Tibial nerve (tissue), 4 donors: ENCODE measurements around the gene SF3B1. TPM values are rescaled to one million over a fixed set of nuclear protein-coding genes. Genes with fewer than 3 reads are reported as not detected.
"Not testable (repeated sequence)": the region's sequence is repeated elsewhere in the genome, so short reads cannot be mapped to it uniquely, and the experiment has no call there.

Experiments used
- DNase-seq, 2 donors: peaks; one replicate each; pipeline ENCODE4 v3.0.0-alpha.2; 2019; ENCODE audit warnings: low spot score in 2 of 2
- H3K27ac ChIP-seq, 4 donors: fragments of 200-600 bp; sonication (generic) in 3 of 4; one replicate each; pipeline ENCODE4 v1.5.1; 2017 to 2019; ENCODE audit warnings: mild to moderate bottlenecking in 1 of 4
- H3K27me3 ChIP-seq, 2 donors: fragments of 200-600 bp; sonication (generic) in 1 of 2; one replicate each; pipeline versions ENCODE4 v1.5.1 to v1.6.0; 2017 to 2019
- H3K36me3 ChIP-seq, 3 donors: fragments of 200-600 bp; sonication (generic); one replicate each; pipeline ENCODE4 v1.5.1; 2018 to 2019
- H3K4me1 ChIP-seq, 4 donors: fragments of 200-600 bp; sonication (generic) in 3 of 4; one replicate each; pipeline ENCODE4 v1.5.1; 2017 to 2019
- H3K4me3 ChIP-seq, 4 donors: fragments of 200-600 bp; sonication (generic) in 3 of 4; one replicate each; pipeline ENCODE4 v1.5.1; 2017 to 2019; ENCODE audit warnings: mild to moderate bottlenecking in 1 of 4, moderate library complexity in 1 of 4
- H3K9me3 ChIP-seq, 4 donors: fragments of 200-600 bp; sonication (generic) in 3 of 4; one replicate each; pipeline ENCODE4 v1.5.1; 2017 to 2019
- CTCF ChIP-seq, 5 experiments: fragments of 200-600 bp in 3 of 5; fragments of 450-650 bp in 2 of 5; sonication (generic) in 3 of 5; IDR thresholded peaks; one replicate each; pipeline ENCODE4 v1.5.1; 2016 to 2019; ENCODE audit warnings: antibody characterized with exemption in 5 of 5, mild to moderate bottlenecking in 3 of 5, moderate library complexity in 2 of 5
- EP300 ChIP-seq, 2 donors: sonication (generic); formaldehyde crosslinking; IDR thresholded peaks; one replicate each; pipeline ENCODE4 v1.6.1; 2017; ENCODE audit warnings: antibody characterized with exemption in 2 of 2, mild to moderate bottlenecking in 1 of 2
- POLR2A ChIP-seq, 2 donors: fragments of 450-650 bp; IDR thresholded peaks; one replicate each; pipeline ENCODE4 v1.6.1; 2017; ENCODE audit warnings: antibody characterized with exemption in 2 of 2, mild to moderate bottlenecking in 2 of 2, moderate library complexity in 2 of 2
- WGBS, 2 donors: methylation state at CpG; one replicate each; pipeline ENCODE4 v1.1.5; 2018; 5-methylcytosine and 5-hydroxymethylcytosine counted together
- total RNA-seq, 4 donors: library from RNA; depleted of rRNA; stranded (reverse); fragments of >200 nt; gene quantifications; one replicate each; pipeline ENCODE4 v1.1.0, GENCODE V29; 2016

The SF3B1 gene
- total RNA-seq, 4 donors from 2014 or later: 274 to 335 (median 303) TPM

- H3K4me1 ChIP-seq: peaks cover 3 to 40% (median 19%) of the 10 kb centered on the region in 4 donors
- H3K27ac ChIP-seq: peak overlapping the region; percentile 91 to 100 (median 96)
- no peaks in the 10 kb centered on the region for H3K36me3 ChIP-seq
- peak overlapping the region; percentile 64 to 80 (median 68) for H3K4me3 ChIP-seq
- DNase-seq: peak in 1 of 2 donors; percentile 64
- TF ChIP-seq EP300 (IDR thresholded peaks at IDR 0.05) (no peak), CTCF (IDR thresholded peaks at IDR 0.05) (no peak), POLR2A (IDR thresholded peaks at IDR 0.05) (no peak)
- 0 to 1% methylated on average over 11 of the region's 11 CpGs for WGBS, 2 donors
- no peaks in the 10 kb centered on the region for H3K27me3 ChIP-seq
- no peaks in the 10 kb centered on the region for H3K9me3 ChIP-seq
Observed at GRCh38 chr2:197453914-197454398, 19.1 kb upstream of the SF3B1 start.

DNA sequence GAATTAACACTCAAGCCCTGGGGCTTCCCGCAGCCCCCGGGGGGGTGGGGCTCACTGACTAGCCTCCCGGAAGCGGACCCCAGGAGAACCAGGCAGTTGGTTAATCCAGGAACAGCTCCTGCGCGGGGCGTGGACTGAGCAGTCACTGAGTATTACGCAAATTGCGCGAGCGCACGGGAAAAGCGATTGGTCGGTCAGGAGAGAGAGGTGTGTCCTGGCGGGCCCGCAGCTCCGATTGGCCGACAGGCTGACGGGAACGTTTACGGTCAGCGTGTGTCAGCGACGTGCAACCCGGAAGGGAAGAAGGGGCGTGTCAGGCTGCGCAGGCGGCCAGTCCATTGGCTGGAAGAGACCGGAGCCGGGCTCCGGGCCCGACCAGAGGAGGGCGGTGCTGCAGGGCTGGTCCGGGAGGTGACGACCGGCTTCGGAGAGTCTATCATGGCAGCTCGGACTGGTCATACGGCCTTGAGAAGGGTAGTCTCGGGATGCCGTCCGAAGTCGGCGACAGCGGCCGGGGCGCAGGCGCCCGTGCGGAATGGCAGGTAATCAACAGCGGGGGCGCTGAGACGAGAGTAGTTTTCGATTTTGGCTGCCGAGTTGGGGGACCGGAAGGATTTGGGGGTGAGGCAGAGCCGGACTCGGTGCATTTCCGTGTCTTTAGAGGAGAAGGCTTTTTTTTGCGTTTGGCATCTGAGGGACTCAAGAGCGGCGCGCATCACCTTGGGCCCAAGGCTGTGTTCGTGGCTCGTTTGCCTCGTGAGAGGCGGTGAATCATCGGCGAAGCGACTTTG is 18.5 kb upstream of the SF3B1 start, which contains the start of gene COQ10B:
TSS of gene COQ10B (plus strand) at position 430 of the 791 bp plus-strand sequence. CDS start at position 439, 9 bp downstream.
- H3K9me3 ChIP-seq: no peaks in the 10 kb centered on the region
- H3K27ac ChIP-seq: peak within 1 kb of the TSS; percentile 91 to 100 (median 96)
- WGBS, 2 donors: 0% methylated on average over 59 to 65 of the region's 70 CpGs
- DNase-seq: peak; percentile 96 to 98
- peaks cover 3 to 37% (median 19%) of the 10 kb centered on the region in 4 donors for H3K4me1 ChIP-seq
- H3K27me3 ChIP-seq: no peaks in the 10 kb centered on the region
- H3K36me3 ChIP-seq: no peaks in the 10 kb centered on the region
- TF ChIP-seq EP300 (IDR thresholded peaks at IDR 0.05): peak; percentile 93 to 99
- TF ChIP-seq CTCF (IDR thresholded peaks at IDR 0.05): peak in 4 of 5 experiments; percentile 27 to 60 (median 46)
- TF ChIP-seq POLR2A (IDR thresholded peaks at IDR 0.05): peak; percentile 80 to 94
- peak within 1 kb of the TSS; percentile 64 to 80 (median 68) for H3K4me3 ChIP-seq

DNA sequence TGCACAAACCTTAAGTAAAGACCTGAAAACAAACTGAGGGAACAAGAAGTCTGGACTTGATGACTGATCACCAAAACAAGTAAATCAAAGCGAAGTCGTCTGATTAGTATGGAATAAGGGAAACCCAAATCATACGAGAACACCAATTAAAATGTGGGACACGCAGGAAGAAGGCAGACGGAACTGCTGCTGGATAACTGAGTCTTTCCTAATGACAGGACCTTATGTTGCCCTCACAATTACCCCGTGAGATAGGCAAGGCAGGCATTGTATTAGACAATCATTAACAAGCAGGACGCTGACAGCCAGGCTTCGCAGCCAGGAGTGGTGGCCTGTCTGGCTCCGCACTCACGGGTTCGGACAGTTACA is 17.9 kb upstream of the SF3B1 start:
- WGBS, 2 donors: 1 to 3% methylated on average over 10 to 11 of the region's 11 CpGs
- H3K4me3 ChIP-seq: peak overlapping the region; percentile 64 to 80 (median 68)
- H3K36me3 ChIP-seq: no peaks in the 10 kb centered on the region
- no peaks in the 10 kb centered on the region for H3K9me3 ChIP-seq
- TF ChIP-seq CTCF (IDR thresholded peaks at IDR 0.05): no peak
- no peak for TF ChIP-seq EP300 (IDR thresholded peaks at IDR 0.05)
- TF ChIP-seq POLR2A (IDR thresholded peaks at IDR 0.05): no peak
- peaks cover 3 to 31% (median 19%) of the 10 kb centered on the region in 4 donors for H3K4me1 ChIP-seq
- no peaks in the 10 kb centered on the region for H3K27me3 ChIP-seq
- no peak for DNase-seq
- H3K27ac ChIP-seq: peak overlapping the region; percentile 90 to 99 (median 94)

DNA sequence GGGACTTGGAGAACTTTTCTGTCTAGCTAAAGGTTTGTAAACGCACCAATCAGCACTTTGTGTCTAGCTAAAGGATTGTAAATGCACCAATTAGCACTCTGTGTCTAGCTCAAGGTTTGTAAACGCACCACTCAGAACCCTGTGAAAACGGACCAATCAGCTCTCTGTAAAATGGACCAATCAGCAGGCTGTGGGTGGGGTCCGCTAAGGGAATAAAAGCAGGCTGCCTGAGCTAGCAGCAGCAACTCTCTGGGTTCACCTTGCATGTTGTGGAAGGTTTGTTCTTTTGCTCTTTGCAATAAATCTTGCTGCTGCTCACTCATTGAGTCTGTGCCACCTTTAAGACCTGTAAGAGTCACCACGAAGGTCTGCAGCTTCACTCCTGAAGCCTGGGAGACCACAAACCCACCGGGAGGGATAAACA is 16.1 kb upstream of the SF3B1 start:
- DNase-seq, H3K9me3 ChIP-seq, H3K36me3 ChIP-seq, H3K4me3 ChIP-seq, H3K27me3 ChIP-seq, H3K27ac ChIP-seq: not testable (repeated sequence)
- 78 to 80% methylated on average over 6 of the region's 6 CpGs for WGBS, 2 donors
- peaks cover 3 to 25% (median 19%) of the 10 kb centered on the region in 4 donors for H3K4me1 ChIP-seq

GRCh38 chr2:197450465-197450864 is 15.6 kb upstream of the SF3B1 start:
- 89 to 93% methylated on average over 13 to 25 of the region's 25 CpGs for WGBS, 2 donors
- H3K27ac ChIP-seq: no peak overlapping the region
- TF ChIP-seq CTCF (IDR thresholded peaks at IDR 0.05): no peak
- no peaks in the 10 kb centered on the region for H3K36me3 ChIP-seq
- DNase-seq: no peak
- H3K9me3 ChIP-seq: no peaks in the 10 kb centered on the region
- H3K27me3 ChIP-seq: no peaks in the 10 kb centered on the region
- H3K4me1 ChIP-seq: peaks cover 3 to 20% (median 18%) of the 10 kb centered on the region in 4 donors
- H3K4me3 ChIP-seq: no peak overlapping the region
